HCT116 (cell line): Measurements from ENCODE around the gene TCF12.

Source experiments
- CBX3 ChIP-seq: IDR thresholded peaks from 2 replicates; pipeline ENCODE4 v1.6.1; 2012; ENCODE audit warnings: low read depth
- POLR2A ChIP-seq: IDR thresholded peaks from 2 replicates; pipeline ENCODE4 v1.7.0; 2011; ENCODE audit warnings: borderline replicate concordance; ENCODE audit not compliant: insufficient read depth, insufficient read length; ENCODE audit errors: extremely low read depth
- POLR2AphosphoS5 ChIP-seq: IDR thresholded peaks from 2 replicates; pipeline ENCODE4 v1.6.1; 2011; ENCODE audit warnings: mild to moderate bottlenecking, low read depth, low read length, moderate library complexity
- RAD21 ChIP-seq: IDR thresholded peaks from 2 replicates; pipeline ENCODE4 v1.6.1; 2012; ENCODE audit warnings: low read depth, mild to moderate bottlenecking
- ZNF274 ChIP-seq: fragments of 200-500 bp; sonication (Bioruptor generic); IDR thresholded peaks from 2 replicates; pipeline ENCODE4 v1.6.1; 2014; ENCODE audit warnings: mild to moderate bottlenecking, low read depth, low read length, inconsistent platforms
- TF ChIP-seq, protein P1 (sequence below), 3 experiments: fragments of 200-600 bp in 1 of 3; sonication (generic) in 1 of 3; IDR thresholded peaks in 2 of 3; conservative IDR thresholded peaks in 1 of 3; 2 replicates each; pipeline ENCODE4 v1.5.1; 2012 to 2017; ENCODE audit warnings: low read depth in 2 of 3, low read length in 2 of 3, antibody characterized with exemption in 1 of 3, borderline replicate concordance in 1 of 3, control low read depth in 1 of 3, mild to moderate bottlenecking in 1 of 3, mixed read lengths in 1 of 3, mixed run types in 1 of 3, moderate library complexity in 1 of 3; ENCODE audit not compliant: insufficient read depth in 1 of 3
- TF ChIP-seq, protein P2 (sequence below): IDR thresholded peaks from 2 replicates; pipeline ENCODE4 v1.6.1; 2011; ENCODE audit warnings: mild to moderate bottlenecking, low read length, moderate library complexity; ENCODE audit not compliant: insufficient replicate concordance; ENCODE audit errors: extremely low read depth
- TF ChIP-seq, protein P3 (sequence below): IDR thresholded peaks from 2 replicates; pipeline ENCODE4 v1.6.1; 2012

DNA sequence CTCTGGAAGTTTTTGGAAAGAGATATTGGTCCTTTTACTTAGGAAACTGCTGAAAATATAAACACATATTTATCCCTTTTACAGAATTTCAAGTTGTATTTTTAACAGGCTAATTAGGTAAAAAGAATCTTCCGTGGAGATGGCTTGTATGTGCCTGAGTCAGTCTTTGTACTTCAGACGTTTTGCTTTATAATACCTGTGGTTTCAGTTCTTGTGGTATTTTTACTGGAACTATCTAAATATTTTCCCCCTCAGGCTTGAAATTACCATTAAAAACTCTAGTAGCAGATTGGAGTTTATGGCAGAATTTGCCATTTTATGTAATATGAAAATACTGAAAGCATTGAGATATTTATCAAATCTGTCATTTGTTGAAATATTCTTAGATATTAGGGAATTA, 306.2 kb downstream of the TCF12 start:
- TF ChIP-seq RAD21 (no peak), POLR2A (no peak), POLR2AphosphoS5 (no peak), CBX3 (no peak), ZNF274 (no peak)
- TF ChIP-seq, protein P1, sequence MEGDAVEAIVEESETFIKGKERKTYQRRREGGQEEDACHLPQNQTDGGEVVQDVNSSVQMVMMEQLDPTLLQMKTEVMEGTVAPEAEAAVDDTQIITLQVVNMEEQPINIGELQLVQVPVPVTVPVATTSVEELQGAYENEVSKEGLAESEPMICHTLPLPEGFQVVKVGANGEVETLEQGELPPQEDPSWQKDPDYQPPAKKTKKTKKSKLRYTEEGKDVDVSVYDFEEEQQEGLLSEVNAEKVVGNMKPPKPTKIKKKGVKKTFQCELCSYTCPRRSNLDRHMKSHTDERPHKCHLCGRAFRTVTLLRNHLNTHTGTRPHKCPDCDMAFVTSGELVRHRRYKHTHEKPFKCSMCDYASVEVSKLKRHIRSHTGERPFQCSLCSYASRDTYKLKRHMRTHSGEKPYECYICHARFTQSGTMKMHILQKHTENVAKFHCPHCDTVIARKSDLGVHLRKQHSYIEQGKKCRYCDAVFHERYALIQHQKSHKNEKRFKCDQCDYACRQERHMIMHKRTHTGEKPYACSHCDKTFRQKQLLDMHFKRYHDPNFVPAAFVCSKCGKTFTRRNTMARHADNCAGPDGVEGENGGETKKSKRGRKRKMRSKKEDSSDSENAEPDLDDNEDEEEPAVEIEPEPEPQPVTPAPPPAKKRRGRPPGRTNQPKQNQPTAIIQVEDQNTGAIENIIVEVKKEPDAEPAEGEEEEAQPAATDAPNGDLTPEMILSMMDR (IDR thresholded peaks at IDR 0.05 in 2 of 3, conservative IDR thresholded peaks at IDR 0.05 in 1 of 3; ENCODE audit: borderline replicate concordance in 1 of 3, insufficient read depth in 1 of 3, low read depth in 2 of 3, low read length in 2 of 3) = no peak
- TF ChIP-seq, protein P2, sequence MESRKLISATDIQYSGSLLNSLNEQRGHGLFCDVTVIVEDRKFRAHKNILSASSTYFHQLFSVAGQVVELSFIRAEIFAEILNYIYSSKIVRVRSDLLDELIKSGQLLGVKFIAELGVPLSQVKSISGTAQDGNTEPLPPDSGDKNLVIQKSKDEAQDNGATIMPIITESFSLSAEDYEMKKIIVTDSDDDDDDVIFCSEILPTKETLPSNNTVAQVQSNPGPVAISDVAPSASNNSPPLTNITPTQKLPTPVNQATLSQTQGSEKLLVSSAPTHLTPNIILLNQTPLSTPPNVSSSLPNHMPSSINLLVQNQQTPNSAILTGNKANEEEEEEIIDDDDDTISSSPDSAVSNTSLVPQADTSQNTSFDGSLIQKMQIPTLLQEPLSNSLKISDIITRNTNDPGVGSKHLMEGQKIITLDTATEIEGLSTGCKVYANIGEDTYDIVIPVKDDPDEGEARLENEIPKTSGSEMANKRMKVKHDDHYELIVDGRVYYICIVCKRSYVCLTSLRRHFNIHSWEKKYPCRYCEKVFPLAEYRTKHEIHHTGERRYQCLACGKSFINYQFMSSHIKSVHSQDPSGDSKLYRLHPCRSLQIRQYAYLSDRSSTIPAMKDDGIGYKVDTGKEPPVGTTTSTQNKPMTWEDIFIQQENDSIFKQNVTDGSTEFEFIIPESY = no peak
- TF ChIP-seq, protein P3, sequence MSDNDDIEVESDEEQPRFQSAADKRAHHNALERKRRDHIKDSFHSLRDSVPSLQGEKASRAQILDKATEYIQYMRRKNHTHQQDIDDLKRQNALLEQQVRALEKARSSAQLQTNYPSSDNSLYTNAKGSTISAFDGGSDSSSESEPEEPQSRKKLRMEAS = no peak
